GM19035 (cell line): ENCODE data around the gene RDH13.
"Not testable (repeated sequence)": the region's sequence is repeated elsewhere in the genome, so short reads cannot be mapped to it uniquely, and the experiment has no call there.

ENCODE experiments used
- ATAC-seq: cut with Tn5 transposase; IDR thresholded peaks from one replicate; pipeline ENCODE4 v1.9.1; 2021; ENCODE audit not compliant: unreplicated experiment

RDH13 gene

GRCh38 chr19:55046975-55047622 lies 15.8 kb downstream of the RDH13 start:
- no peak for ATAC-seq

GRCh38 chr19:55044771-55045716 lies 17.9 kb downstream of the RDH13 start:
- no peak for ATAC-seq

GRCh38 chr19:55044286-55044685 lies 18.7 kb downstream of the RDH13 start:
- ATAC-seq, result no peak

GRCh38 chr19:55042688-55043087 lies 20.3 kb downstream of the RDH13 start:
- ATAC-seq, result no peak

- no peak for ATAC-seq
Measured at GRCh38 chr19:55042344-55042678, 20.6 kb downstream of the RDH13 start.

- no peak for ATAC-seq
Measured at GRCh38 chr19:55041627-55042343, 21.2 kb downstream of the RDH13 start.

- no peak for ATAC-seq
Measured at GRCh38 chr19:55041244-55041626, 21.7 kb downstream of the RDH13 start.

- ATAC-seq, result not testable (repeated sequence)
Measured at GRCh38 chr19:55040654-55041053, 22.3 kb downstream of the RDH13 start.

- ATAC-seq, result not testable (repeated sequence)
Measured at GRCh38 chr19:55037603-55038002, 25.3 kb downstream of the RDH13 start.

- ATAC-seq, result no peak
Measured at GRCh38 chr19:55036058-55036457, 26.9 kb downstream of the RDH13 start.

- no peak for ATAC-seq
Measured at GRCh38 chr19:55034751-55035150, 28.2 kb downstream of the RDH13 start.

GRCh38 chr19:55032976-55033643 lies 29.8 kb downstream of the RDH13 start:
- not testable (repeated sequence) for ATAC-seq

- ATAC-seq, result no peak
Measured at GRCh38 chr19:55032170-55032800, 30.7 kb downstream of the RDH13 start.

GRCh38 chr19:55031178-55031577 lies 31.8 kb downstream of the RDH13 start:
- ATAC-seq, result no peak

- no peak for ATAC-seq
Measured at GRCh38 chr19:55028757-55029156, 34.2 kb downstream of the RDH13 start.

GRCh38 chr19:55027472-55028337 lies 35.2 kb downstream of the RDH13 start:
- no peak for ATAC-seq

- not testable (repeated sequence) for ATAC-seq
Measured at GRCh38 chr19:55027140-55027471, 35.8 kb downstream of the RDH13 start.

- ATAC-seq, result no peak
Measured at GRCh38 chr19:55024111-55024510, 38.8 kb downstream of the RDH13 start.

GRCh38 chr19:55020351-55020750 lies 42.6 kb downstream of the RDH13 start:
- ATAC-seq, result not testable (repeated sequence)

GRCh38 chr19:55018633-55019032 lies 44.3 kb downstream of the RDH13 start:
- no peak for ATAC-seq
